ENCODE results near the gene LRTM2. TPM values are rescaled to one million over a fixed set of nuclear protein-coding genes. Genes with fewer than 3 reads are reported as not detected.

LRTM2 gene
- total RNA-seq, 2 donors from 2014 or later = not detected

- H3K4me1 ChIP-seq = no peaks in the 10 kb centered on the region
- no peak overlapping the region for H3K27ac ChIP-seq
- H3K27me3 ChIP-seq = no peaks in the 10 kb centered on the region
- H3K36me3 ChIP-seq = no peaks in the 10 kb centered on the region
- DNase-seq = no peak
- TF ChIP-seq CTCF (IDR thresholded peaks at IDR 0.05) = no peak
- H3K9me3 ChIP-seq = no peaks in the 10 kb centered on the region
- no peak overlapping the region for H3K4me3 ChIP-seq
- intact Hi-C loops (cut with DNase I) = no loop called here
- no peak overlapping the region for H3K9ac ChIP-seq (ENCODE audit: low read depth in 2 of 2, low read length in 2 of 2)
Measured at GRCh38 chr12:1838205-1838993, 18.0 kb downstream of the LRTM2 start.

- TF ChIP-seq CTCF (IDR thresholded peaks at IDR 0.05) = no peak
- no peak for DNase-seq
- H3K9ac ChIP-seq (ENCODE audit: low read depth in 2 of 2, low read length in 2 of 2) = no peak overlapping the region
- H3K4me1 ChIP-seq = no peaks in the 10 kb centered on the region
- no peak overlapping the region for H3K27ac ChIP-seq
- no peak overlapping the region for H3K4me3 ChIP-seq
- H3K36me3 ChIP-seq = no peaks in the 10 kb centered on the region
- H3K27me3 ChIP-seq = no peaks in the 10 kb centered on the region
- intact Hi-C loops (cut with DNase I) = no loop called here
- H3K9me3 ChIP-seq = no peaks in the 10 kb centered on the region
Measured at GRCh38 chr12:1838994-1839365, 18.6 kb downstream of the LRTM2 start.

- intact Hi-C loops (cut with DNase I) = no loop called here
Measured at GRCh38 chr12:1839464-1839863, 19.1 kb downstream of the LRTM2 start.

GRCh38 chr12:1839956-1840951, 19.9 kb downstream of the LRTM2 start:
- H3K36me3 ChIP-seq = no peaks in the 10 kb centered on the region
- no peaks in the 10 kb centered on the region for H3K9me3 ChIP-seq
- no peak overlapping the region for H3K4me3 ChIP-seq
- DNase-seq = no peak
- no peak for TF ChIP-seq CTCF (IDR thresholded peaks at IDR 0.05)
- intact Hi-C loops (cut with DNase I) = no loop called here
- H3K27me3 ChIP-seq = no peaks in the 10 kb centered on the region
- no peaks in the 10 kb centered on the region for H3K4me1 ChIP-seq
- H3K27ac ChIP-seq = no peak overlapping the region
- no peak overlapping the region for H3K9ac ChIP-seq (ENCODE audit: low read depth in 2 of 2, low read length in 2 of 2)

More at GRCh38 chr12:1839464-1839863, 19.1 kb downstream of the LRTM2 start:
- Histone ChIP-seq H3K9me3 (no peaks in the 10 kb centered on the region), H3K27ac (no peak overlapping the region), H3K9ac (ENCODE audit: low read depth in 2 of 2, low read length in 2 of 2) (no peak overlapping the region), H3K27me3 (no peaks in the 10 kb centered on the region), H3K36me3 (no peaks in the 10 kb centered on the region), H3K4me1 (no peaks in the 10 kb centered on the region), H3K4me3 (no peak overlapping the region)
- no peak for TF ChIP-seq CTCF (IDR thresholded peaks at IDR 0.05)
- no peak for DNase-seq

- Histone ChIP-seq H3K36me3 (no peaks in the 10 kb centered on the region), H3K4me3 (no peak overlapping the region), H3K27me3 (no peaks in the 10 kb centered on the region), H3K9me3 (no peaks in the 10 kb centered on the region), H3K9ac (ENCODE audit: low read depth in 2 of 2, low read length in 2 of 2) (no peak overlapping the region), H3K4me1 (no peaks in the 10 kb centered on the region), H3K27ac (no peak overlapping the region)
- intact Hi-C loops (cut with DNase I) = no loop called here
- TF ChIP-seq CTCF (IDR thresholded peaks at IDR 0.05) = no peak
- no peak for DNase-seq
Measured at GRCh38 chr12:1840981-1841425, 20.6 kb downstream of the LRTM2 start.

All from colonic mucosa (tissue), 4 donors.